Stimulated activated naive B cell treated with anti-CD40 and anti-IgM and Interleukin-4, amounts not matched to agents 10 μg/mL and 1 μg/mL and 100 μg/mL, for 72 hours (primary cell): ENCODE data around the gene ATP2B3.

Experiments used
- ATAC-seq, 2 donors: fragments of 150-1000 bp; cut with Tn5 transposase; replicated peaks; 2 replicates each; pipeline ENCODE4 v1.10.0; 2021; ENCODE audit warnings: moderate library complexity in 1 of 2
- DNase-seq: peaks from one replicate; pipeline ENCODE4 v3.0.0; 2021
- H3K27ac Mint-ChIP-seq: one replicate; pipeline ENCODE4 v1.8.0; 2022; ENCODE audit warnings: mild to moderate bottlenecking, mixed read lengths
- H3K27me3 Mint-ChIP-seq, 2 donors: one replicate each; pipeline ENCODE4 v1.8.0; 2022; ENCODE audit warnings: mixed read lengths in 2 of 2
- H3K36me3 Mint-ChIP-seq, 2 donors: one replicate each; pipeline ENCODE4 v1.8.0; 2022; ENCODE audit warnings: mixed read lengths in 2 of 2, mild to moderate bottlenecking in 1 of 2
- H3K4me1 Mint-ChIP-seq, 2 donors: one replicate each; pipeline ENCODE4 v1.8.0; 2022; ENCODE audit warnings: mixed read lengths in 2 of 2, mild to moderate bottlenecking in 1 of 2
- H3K4me3 Mint-ChIP-seq, 2 donors: one replicate each; pipeline ENCODE4 v1.8.0; 2022; ENCODE audit warnings: mild to moderate bottlenecking in 2 of 2, mixed read lengths in 2 of 2, moderate library complexity in 1 of 2
- H3K9me3 Mint-ChIP-seq, 2 donors: one replicate each; pipeline ENCODE4 v1.8.0; 2022; ENCODE audit warnings: mixed read lengths in 2 of 2, mild to moderate bottlenecking in 1 of 2

ATP2B3 gene

DNA sequence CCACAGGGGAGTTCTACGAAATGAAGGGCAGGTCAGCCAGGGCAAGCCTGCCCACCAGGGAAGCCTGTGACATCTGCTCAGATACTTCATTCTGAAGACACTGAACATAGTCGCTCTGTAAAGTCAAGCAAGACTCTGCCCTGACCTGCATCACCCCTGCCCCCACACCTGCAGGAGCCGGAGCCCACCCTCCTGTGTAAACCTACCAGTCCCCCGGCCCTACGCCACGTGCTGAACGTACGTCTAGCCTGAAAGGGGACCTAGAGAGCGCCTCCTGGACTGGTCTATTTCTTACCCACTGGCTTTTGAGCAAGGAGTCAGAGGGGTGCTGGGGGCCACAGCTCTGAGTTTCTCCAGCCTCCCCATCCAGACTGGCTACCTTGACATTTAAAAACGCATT lies 69.9 kb downstream of the ATP2B3 start:
- no peaks in the 10 kb centered on the region for H3K9me3 Mint-ChIP-seq
- H3K27ac Mint-ChIP-seq, result no peak overlapping the region
- ATAC-seq (no peak), DNase-seq (no peak)
- H3K36me3 Mint-ChIP-seq, result peaks cover 6 to 34% of the 10 kb centered on the region in 2 donors
- H3K27me3 Mint-ChIP-seq, result no peaks in the 10 kb centered on the region
- H3K4me3 Mint-ChIP-seq, result no peak overlapping the region
- H3K4me1 Mint-ChIP-seq, result peaks cover 17 to 38% of the 10 kb centered on the region in 2 donors

DNA sequence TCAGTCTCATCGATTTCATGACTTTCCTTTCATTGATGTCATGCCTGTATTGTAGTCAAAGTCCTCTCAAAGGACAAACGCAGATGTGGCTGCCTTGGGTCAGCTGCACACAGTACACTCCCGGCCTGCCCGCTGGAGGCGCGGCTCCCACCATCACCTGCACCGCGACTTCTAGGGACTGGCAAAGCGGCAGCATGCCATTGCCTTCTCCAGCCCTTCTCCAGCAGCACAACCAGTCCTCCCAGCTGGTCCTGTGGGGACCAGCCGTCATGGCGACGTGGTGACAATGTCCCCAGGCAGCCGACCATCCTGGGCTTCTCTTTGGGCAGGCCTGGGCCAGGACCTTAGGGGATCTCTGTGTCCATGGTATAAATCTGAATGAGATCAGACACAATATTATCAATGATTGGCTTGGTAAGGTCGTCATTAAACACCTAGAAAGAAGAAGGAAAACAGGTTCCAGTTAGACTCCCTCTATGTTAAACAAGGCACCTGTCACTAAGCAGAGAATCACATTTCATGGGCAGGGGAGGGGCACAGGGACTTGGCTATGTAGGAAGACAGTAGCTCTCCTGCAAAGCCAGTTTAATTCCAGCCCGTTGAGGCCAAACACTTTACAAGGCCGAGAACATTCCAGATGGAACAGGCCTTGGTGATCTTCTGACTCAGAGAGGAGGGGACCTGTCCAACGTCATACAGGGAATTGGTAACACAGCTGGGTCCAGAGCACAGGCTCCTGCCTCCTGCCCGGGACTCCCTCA lies 70.8 kb downstream of the ATP2B3 start:
- peaks cover 12 to 30% of the 10 kb centered on the region in 2 donors for H3K4me1 Mint-ChIP-seq
- ATAC-seq (no peak), DNase-seq (no peak)
- H3K9me3 Mint-ChIP-seq, result no peaks in the 10 kb centered on the region
- no peaks in the 10 kb centered on the region for H3K27me3 Mint-ChIP-seq
- H3K36me3 Mint-ChIP-seq, result peaks cover 6 to 39% of the 10 kb centered on the region in 2 donors
- H3K27ac Mint-ChIP-seq, result no peak overlapping the region
- no peak overlapping the region for H3K4me3 Mint-ChIP-seq

DNA sequence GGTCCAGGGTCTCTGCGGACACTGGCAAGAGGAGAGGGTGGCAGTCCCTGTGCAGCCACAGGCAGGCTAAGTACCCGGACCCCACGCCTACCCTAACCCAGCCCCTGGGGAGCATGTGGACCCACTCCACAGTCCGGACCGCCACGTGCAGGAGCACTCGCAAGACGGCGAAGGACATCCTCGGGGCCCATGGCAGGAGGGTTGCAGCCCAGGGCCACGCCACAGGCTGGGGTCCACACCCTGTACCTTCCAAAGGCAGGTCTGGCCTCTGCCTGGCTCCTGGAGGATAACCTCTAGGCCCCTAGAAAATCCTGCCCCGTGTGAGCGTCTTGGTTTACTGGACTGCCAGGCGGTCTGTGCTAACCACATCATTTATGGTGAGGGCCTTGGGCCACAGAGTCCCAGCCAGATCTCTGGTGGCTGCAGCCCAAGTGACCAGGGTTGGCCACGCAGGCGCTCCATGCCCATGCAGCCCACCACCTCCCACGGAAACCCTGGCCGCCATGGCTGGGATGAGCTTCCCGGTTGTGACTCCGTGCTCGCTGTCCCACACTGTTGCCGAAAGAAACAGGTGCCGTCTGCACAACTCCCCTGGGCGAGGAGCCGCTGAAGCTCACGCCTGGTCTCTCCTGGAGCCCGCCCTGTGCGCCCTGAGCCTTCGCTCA lies 71.5 kb downstream of the ATP2B3 start:
- DNase-seq (no peak), ATAC-seq (no peak)
- peaks cover 6 to 36% of the 10 kb centered on the region in 2 donors for H3K36me3 Mint-ChIP-seq
- peaks cover 9 to 24% of the 10 kb centered on the region in 2 donors for H3K4me1 Mint-ChIP-seq
- H3K4me3 Mint-ChIP-seq, result no peak overlapping the region
- H3K27ac Mint-ChIP-seq, result no peak overlapping the region
- H3K27me3 Mint-ChIP-seq, result no peaks in the 10 kb centered on the region
- H3K9me3 Mint-ChIP-seq, result no peaks in the 10 kb centered on the region

DNA sequence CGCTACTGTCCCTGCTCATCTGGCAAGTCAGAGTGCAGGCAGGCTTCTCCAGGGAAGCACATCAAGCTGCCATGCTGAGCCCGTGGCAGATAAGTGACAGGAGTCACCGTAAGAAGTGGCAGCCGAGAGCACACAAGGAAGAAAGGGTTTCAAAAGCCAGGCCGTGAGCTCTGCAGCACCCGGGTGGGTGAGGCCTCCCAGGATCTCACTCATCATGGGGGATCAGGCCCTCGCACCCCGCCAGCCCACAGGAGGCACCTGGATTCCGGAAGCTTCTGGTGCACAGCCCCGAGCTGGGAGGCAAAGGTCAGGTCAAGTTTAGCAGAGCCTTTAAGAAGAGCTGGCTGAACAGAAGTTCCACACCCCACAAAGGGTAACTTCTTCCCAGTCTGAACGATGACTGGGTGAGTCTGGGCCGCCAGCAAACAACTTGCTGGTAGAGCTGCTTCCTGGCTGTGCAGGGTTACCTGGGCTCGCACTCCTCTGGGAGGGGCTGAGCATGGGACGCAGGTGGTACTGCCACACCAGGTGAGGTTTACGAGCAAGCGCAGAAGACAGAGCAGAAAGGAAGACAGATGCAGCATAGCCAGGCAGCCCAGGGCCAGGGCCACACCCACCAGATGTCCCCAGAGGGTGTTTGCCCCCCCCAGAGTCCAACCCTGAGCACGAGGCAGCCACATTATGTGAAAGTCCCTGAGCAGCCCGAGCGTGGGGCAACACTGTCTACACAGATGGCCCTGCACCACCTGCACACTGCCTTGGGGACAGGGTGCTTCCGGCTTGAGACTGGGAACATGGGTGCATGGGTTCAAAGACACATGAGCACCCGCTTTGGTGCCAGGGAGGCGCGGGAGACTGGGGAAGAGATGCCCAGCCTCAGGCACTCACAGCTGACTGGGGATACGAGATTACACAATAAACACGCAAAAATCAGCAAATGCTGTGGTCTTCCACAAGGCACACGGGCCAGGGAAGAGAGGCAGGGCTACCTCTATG lies 73.8 kb downstream of the ATP2B3 start:
- peaks cover 14 to 32% of the 10 kb centered on the region in 2 donors for H3K4me1 Mint-ChIP-seq
- peak overlapping the region; percentile 90 for H3K27ac Mint-ChIP-seq
- peaks cover 13 to 33% of the 10 kb centered on the region in 2 donors for H3K36me3 Mint-ChIP-seq
- peak overlapping the region in 1 of 2 donors; percentile 27 for H3K4me3 Mint-ChIP-seq
- H3K27me3 Mint-ChIP-seq, result no peaks in the 10 kb centered on the region
- peak; percentile 15 for DNase-seq
- H3K9me3 Mint-ChIP-seq, result no peaks in the 10 kb centered on the region
- peak; percentile 79 for ATAC-seq

- DNase-seq (no peak), ATAC-seq (no peak)
- Mint-ChIP-seq H3K4me3 (no peak overlapping the region), H3K4me1 (peaks cover 20 to 37% of the 10 kb centered on the region in 2 donors), H3K27ac (peak overlapping the region; percentile 77), H3K9me3 (no peaks in the 10 kb centered on the region), H3K27me3 (no peaks in the 10 kb centered on the region), H3K36me3 (peaks cover 10 to 26% of the 10 kb centered on the region in 2 donors)
Observed at GRCh38 chrX:153592091-153592833, 74.8 kb downstream of the ATP2B3 start.

DNA sequence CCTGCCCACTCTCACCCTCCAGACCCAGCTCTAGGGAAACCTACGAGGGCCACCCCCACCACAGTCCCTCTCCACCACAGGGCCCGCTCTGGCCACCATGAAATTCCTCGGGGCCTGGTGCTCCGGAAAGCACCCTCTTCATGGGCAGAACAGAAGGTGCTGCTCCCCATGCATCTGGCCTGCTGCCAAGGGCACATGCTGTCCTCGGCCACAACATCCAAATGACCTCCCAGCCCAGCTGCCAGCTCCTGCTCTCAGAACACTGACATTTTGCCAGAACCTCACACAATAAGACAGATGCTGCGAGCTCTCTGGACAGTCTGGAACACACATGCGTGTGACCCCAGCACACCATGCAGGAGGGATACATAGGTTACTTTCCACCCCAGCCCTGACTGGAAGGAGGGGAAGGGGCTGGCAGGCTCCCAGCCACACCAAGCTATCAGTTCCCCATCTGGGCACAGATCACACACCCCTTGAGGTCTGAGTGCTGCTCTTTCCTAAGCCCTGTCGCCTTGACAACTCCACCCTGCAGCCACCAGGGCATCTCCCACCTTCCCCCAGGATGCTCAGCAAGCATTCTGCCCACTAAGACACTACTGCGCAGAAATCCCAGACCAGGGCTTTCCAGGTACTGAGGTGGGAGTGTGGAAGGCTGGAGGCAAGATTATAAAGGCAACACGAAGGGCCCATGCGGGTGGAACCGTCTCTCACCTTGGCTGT lies 75.7 kb downstream of the ATP2B3 start:
- no peak for DNase-seq
- Mint-ChIP-seq H3K36me3 (peaks cover 10 to 23% of the 10 kb centered on the region in 2 donors), H3K4me1 (peaks cover 26 to 44% of the 10 kb centered on the region in 2 donors), H3K27me3 (no peaks in the 10 kb centered on the region), H3K4me3 (no peak overlapping the region), H3K9me3 (no peaks in the 10 kb centered on the region), H3K27ac (peak overlapping the region; percentile 77)
- ATAC-seq, result no peak

DNA sequence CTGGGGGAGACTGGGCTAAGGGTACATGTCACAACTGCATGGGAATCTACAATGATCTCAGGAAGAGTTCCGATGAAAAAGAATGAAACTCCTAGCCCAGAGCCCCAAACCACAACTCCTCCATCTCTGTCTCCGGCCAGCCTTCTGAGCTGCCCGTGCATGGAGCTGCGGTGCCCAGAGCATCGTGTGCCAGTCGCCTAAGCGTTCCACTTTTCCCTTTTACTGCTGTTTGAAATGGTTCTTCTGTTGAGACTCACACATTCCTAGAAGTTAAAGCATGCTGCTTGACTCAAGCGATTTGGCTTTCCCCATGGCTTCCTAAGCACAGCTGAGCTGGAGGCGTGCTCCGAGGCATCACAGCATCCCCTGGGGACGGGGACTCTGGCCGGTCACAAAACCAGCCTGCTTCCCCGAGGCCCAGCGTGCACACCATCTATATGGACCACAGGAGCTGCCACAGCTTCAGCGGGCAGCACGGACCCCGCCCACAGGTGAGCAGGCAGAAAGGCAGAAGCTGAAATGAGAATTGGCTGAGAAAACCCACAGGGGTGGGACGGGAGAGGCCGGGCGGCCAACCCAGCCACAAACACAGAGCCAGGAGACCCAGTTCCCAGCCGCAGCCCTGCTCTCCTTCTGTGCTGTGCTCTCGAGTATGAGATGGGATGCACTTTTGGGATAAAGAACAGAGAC lies 76.5 kb downstream of the ATP2B3 start:
- Mint-ChIP-seq H3K4me3 (no peak overlapping the region), H3K27ac (no peak overlapping the region), H3K27me3 (no peaks in the 10 kb centered on the region), H3K36me3 (peaks cover 10 to 22% of the 10 kb centered on the region in 2 donors), H3K4me1 (peaks cover 26 to 46% of the 10 kb centered on the region in 2 donors), H3K9me3 (no peaks in the 10 kb centered on the region)
- DNase-seq (no peak), ATAC-seq (no peak)

DNA sequence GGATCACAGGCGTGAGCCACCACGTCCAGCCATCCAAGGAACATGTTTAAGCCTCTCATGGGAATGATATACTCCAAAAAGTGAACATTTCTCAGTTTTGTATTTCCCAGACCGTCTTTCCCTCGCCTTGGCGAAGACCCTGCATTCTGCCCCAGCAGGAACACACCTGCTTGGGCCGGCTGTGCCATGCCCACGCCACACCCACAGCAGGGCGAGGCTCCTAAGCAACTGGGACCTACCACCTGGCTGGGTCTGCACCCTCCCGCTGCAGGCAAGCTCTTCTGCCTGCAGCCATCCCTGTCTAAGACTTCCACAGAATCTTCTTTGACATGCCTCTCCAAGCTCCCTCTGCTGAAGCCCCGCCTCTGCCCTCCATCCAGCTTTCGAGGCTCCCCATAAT lies 77.9 kb downstream of the ATP2B3 start:
- Mint-ChIP-seq H3K4me1 (peaks cover 31 to 52% of the 10 kb centered on the region in 2 donors), H3K27ac (no peak overlapping the region), H3K9me3 (no peaks in the 10 kb centered on the region), H3K27me3 (no peaks in the 10 kb centered on the region), H3K4me3 (no peak overlapping the region), H3K36me3 (peaks cover 10 to 22% of the 10 kb centered on the region in 2 donors)
- DNase-seq, result no peak
- ATAC-seq, result no peak

DNA sequence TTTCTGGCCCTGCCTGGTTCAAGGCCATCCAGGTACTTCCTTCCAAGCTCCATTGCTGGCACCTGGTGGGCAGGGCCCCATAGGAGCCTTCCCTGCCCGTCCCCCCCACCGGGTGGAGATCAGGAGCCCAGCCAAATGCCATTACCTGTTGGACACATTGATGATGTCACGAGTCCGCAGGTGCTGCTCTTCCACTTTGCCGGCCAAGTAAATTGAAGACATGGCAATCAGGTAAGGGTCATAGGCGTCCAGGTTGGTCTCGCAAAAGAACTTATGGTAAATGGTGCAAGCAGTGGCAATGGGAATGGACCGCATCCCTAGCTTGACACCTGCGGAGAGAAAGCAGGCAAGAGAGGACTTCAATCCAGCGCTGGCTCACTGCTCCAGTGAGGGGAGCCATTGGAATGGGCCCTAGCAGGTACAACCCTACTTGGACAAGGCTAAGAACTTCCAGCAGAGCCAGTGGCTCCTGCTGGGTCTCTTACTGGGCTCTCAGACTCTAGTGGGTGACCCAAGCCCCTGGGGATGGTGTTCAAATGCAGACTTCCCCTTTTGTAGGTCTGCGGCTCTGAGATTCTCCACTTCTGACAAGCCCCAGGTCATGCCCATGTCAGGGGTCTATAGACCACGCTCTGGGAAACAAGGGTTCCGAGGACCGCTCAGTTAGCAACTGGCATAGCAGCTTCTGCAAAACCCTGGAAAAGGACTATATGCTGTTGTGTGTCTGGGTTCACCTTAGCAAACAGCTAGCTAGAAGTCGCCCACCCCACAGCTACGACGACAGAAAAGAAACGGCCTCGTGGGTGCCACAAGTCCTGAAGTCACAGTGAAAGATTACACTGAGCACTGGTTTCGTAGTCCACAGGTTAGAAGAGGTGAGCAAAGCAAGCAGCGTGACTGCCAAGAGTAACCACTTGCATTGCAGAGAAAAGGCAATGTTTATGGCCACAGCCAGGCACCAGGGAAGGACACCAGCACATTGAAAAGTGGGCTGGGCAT lies 78.7 kb downstream of the ATP2B3 start:
- Mint-ChIP-seq H3K4me1 (peaks cover 34 to 51% of the 10 kb centered on the region in 2 donors), H3K9me3 (no peaks in the 10 kb centered on the region)
- peak; percentile 23 to 30 for ATAC-seq

DNA sequence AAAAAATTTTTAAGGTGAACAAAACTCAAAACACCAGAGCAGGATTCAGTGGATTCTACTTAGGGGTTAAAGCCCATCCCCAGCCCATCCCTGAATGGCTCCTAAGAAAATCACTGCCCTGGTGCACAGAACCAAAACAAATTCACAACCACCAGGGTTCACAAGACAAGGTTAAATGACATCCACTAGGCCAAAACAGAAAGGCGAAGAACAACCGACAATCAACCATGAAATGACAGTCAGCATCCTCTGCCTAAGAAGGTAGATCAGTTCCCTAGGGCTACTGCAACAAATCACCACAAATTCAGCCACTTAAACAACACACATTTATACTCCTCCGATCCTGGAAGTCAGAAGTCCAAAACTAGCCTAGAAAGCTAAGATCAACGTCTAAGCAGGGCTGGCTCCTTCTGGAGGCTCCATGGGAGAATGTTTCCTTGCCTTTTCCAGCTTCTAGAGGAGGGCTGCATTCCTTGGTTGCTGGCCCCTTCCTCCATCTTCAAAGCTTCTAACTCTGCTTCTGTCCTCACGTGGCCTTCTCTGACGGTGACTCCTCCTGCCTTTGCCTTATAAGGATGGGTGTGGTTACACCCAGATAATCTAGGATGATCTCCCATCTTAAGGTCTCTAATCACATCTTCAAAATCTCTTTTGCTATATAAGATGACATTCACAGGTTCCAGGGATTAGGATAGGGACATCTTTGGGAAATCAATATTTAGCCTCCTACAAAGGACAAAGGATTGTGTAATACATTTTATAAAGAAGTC lies 79.7 kb downstream of the ATP2B3 start:
- H3K36me3 Mint-ChIP-seq, result peaks cover 10 to 12% of the 10 kb centered on the region in 2 donors
- no peaks in the 10 kb centered on the region for H3K27me3 Mint-ChIP-seq
- H3K4me1 Mint-ChIP-seq, result peaks cover 28 to 42% of the 10 kb centered on the region in 2 donors
- peak overlapping the region; percentile 87 to 88 for H3K4me3 Mint-ChIP-seq
- no peak for ATAC-seq
- H3K27ac Mint-ChIP-seq, result no peak overlapping the region
- H3K9me3 Mint-ChIP-seq, result no peaks in the 10 kb centered on the region
- DNase-seq, result no peak

More for the DNA sequence above, 78.7 kb downstream of the ATP2B3 start:
- Mint-ChIP-seq H3K36me3 (peaks cover 10 to 21% of the 10 kb centered on the region in 2 donors), H3K27ac (peak overlapping the region; percentile 51), H3K4me3 (peak overlapping the region; percentile 36 to 87), H3K27me3 (no peaks in the 10 kb centered on the region)
- DNase-seq, result no peak

- DNase-seq (peak; percentile 9), ATAC-seq (peak; percentile 66 to 71)
- Mint-ChIP-seq H3K4me3 (peak within 1 kb of the TSS; percentile 87 to 88), H3K27me3 (no peaks in the 10 kb centered on the region), H3K9me3 (no peaks in the 10 kb centered on the region), H3K4me1 (peaks cover 30 to 42% of the 10 kb centered on the region in 2 donors), H3K27ac (peak within 1 kb of the TSS; percentile 89), H3K36me3 (peaks cover 7 to 10% of the 10 kb centered on the region in 2 donors)
Observed at GRCh38 chrX:153598541-153599191, 81.2 kb downstream of the ATP2B3 start, which contains the start of gene CCNQ. Gene CCNQ (minus strand): TSS chrX:153599139. CDS start chrX:153599073, 66 bp downstream.
